HG03378 (cell line): Measurements from ENCODE around the gene C1orf210.

Experiments used
- ATAC-seq: cut with Tn5 transposase; IDR thresholded peaks from one replicate; pipeline ENCODE4 v1.9.1; 2021; ENCODE audit warnings: mild to moderate bottlenecking, moderate library complexity; ENCODE audit not compliant: unreplicated experiment

Gene C1orf210

GRCh38 chr1:43296207-43296606 is 10.8 kb upstream of the C1orf210 start:
- ATAC-seq: no peak

DNA sequence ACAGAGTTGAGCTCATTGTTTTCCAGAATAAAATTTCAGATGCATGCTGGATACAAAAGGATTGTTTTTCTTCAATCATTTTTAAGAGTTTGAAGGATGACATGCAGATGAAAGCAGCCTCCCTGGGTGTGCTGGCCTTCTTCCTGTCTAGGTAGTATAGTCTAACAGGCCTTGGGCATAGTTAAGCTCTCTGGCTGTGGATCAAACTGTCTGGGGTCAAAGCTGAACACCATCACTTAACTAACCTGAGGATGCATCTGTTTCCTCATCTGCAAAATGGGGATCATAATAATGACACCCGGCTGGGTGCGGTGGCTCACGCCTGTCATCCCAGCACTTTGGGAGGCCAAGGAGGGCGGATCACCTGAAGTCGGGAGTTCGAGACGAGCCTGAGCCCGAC is 9.4 kb upstream of the C1orf210 start:
- no peak for ATAC-seq

GRCh38 chr1:43293896-43294760 is 8.7 kb upstream of the C1orf210 start:
- ATAC-seq: no peak

GRCh38 chr1:43293176-43293575 is 7.8 kb upstream of the C1orf210 start:
- no peak for ATAC-seq

DNA sequence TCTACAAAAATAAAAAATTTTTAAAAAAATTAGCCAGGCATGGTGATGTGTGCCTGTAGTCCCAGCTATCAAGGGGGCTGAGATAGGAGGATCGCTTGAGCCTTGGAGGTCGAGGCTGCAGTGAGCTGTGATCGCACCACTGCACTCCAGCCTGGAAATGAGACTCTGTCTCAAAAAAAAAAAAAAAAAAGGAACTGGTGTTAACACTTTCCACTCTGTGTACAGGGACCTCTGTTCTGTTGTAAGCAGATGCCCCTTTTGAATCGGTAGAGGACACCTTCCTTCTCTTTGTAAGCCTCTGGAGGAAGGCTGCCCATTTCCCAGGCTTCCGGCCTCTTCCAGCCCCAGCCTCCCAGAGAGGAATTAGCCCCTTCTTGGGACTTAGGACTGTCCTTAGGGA is 7.3 kb upstream of the C1orf210 start:
- ATAC-seq: no peak

- ATAC-seq: no peak
Observed at GRCh38 chr1:43292216-43292615, 6.8 kb upstream of the C1orf210 start.

DNA sequence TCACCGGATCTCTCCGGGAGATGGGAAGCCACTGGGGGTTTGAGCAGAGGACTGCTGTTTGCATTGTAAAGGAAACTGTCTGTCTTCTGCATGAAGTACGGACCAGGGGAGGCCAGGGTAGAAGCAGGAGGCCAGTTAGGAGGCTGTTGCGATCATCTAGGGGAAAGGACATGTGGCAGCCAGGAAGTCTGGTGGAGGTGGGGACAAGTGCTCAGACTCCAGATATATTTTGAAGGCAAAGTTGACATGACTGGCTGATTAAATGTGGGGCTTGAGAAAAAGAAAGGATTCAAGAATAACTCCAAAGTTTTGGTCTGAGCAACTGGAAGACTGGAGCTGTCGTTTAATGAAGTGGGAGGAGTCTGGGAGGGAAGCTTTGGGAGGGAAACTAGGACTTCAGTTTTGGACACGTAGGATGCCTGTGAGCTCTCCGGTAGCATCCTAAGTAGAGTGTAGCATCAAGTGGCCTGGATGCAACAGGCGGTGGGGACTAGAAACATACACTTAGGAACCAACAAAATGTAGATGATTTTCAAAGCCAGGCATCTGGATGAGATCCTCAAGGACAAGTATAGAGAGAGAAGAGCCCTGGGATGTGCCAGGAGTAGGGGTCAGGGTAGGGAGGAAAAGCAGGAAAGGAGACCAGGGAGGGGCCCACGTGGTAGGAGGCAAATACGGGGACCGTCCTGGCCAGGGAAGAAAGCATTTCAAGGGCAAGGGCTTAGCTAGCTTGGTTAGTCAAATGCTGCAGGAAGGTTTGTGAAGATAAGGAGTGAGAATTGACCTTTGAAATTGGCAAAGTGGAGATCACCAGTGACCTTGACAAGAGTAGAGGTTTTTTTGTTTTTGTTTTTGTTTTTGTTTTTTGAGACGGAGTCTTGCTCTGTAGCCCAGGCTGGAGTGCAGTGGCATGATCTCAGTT is 3.7 kb upstream of the C1orf210 start:
- ATAC-seq: no peak

GRCh38 chr1:43288058-43288784 is 2.8 kb upstream of the C1orf210 start:
- ATAC-seq: no peak

GRCh38 chr1:43286533-43286932 is 1.2 kb upstream of the C1orf210 start:
- ATAC-seq: no peak

DNA sequence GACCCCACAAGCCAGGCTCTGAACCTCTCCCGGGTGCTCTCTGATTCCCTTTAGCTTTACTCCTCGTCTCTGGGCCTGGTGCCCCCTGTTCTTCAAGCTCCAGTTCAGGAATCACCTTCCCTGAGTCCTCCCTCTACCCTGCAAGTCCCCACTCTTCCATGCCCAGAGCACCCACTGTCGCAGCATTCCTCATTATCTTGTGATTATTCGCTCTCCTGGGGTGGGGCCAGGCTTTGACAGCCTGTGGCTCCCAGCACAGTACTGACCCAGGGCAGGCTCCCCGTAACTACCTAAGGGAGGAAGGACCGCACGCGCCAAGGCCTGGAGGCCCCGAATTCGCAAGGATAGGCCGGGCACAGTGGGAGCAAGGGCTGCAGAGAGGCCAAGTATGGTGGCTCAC is 734 bp upstream of the C1orf210 start:
- ATAC-seq: no peak

GRCh38 chr1:43284546-43285110 is 753 bp downstream of the C1orf210 start:
- no peak for ATAC-seq

DNA sequence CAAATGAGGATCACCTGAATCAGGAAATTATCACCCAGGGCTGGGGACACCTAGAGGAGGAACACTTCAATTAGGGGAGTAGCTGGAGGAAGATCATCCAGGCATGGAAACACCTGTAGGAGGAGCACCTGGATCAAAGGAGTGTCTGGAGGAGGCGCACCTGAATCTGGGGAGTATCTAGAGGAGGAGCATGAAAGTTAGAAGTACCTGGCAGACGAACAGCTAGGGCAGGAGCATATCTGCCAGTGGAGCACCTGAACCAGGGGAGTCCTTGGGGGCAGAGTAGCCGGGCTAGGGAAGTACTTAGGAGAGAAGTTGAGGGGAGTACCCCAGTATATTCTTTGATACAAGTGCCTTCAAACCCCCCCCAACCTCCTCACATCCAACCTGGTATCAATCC is 1.3 kb downstream of the C1orf210 start:
- no peak for ATAC-seq

- no peak for ATAC-seq
Observed at GRCh38 chr1:43282220-43283195, 2.9 kb downstream of the C1orf210 start.

DNA sequence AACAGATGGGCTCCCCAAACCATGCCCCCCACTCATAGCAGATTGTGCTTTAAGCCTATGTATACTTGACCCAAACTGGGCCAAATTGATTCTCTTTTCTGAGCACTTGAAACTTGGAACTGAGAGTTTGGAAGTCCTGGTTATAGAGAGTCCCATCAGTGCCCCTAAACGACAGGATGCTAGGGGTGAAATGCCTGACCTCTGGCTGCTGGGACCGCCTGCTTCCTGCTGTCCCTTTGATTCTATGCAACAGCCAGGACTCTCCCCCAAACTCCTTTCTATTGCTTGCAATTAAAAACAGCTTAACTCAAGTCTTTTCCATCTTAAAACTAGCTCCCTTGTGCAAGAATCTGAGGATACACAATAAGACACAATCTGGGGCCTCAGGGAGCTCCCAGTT is 4.7 kb downstream of the C1orf210 start:
- no peak for ATAC-seq

DNA sequence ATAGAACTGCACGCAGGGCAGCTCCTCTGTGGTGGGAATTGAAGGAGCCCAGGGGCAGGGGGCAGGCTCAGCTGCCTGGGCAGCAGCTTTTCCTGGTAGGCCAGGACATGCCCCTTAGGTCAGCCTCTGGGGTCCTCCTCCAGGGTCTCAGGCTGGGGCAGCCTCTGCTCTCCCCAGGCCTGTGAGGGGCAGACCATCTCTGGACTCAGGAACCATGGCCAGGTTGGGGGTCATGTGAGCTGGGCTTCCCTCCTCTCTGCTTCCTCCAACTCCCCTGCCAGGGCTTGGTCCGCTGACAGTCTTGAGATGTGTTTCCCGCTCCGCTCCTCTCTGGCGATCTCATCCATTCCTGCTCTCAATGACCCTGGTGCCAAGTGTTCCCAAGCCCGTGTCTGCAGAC is 5.7 kb downstream of the C1orf210 start:
- ATAC-seq: no peak

DNA sequence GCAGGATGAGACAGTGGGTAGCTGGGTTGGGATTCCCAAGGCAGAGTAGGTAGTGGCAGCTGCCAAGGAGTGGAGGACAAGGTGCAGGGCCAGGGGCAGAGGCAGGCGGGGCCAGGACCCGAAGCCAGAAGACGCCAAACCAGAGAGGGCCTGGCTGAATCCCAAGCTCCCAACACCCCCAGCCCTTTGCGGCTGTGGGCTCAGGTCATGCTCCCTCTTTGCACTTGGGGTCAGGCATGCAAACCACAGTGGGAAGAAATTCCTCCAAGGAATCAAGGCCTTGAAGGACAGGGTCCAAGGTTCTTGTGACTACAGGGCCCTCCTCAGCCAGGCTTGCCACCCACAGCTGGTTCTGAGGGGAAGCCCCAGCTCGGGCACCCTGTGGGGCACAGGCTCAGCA is 6.2 kb downstream of the C1orf210 start:
- ATAC-seq: no peak

DNA sequence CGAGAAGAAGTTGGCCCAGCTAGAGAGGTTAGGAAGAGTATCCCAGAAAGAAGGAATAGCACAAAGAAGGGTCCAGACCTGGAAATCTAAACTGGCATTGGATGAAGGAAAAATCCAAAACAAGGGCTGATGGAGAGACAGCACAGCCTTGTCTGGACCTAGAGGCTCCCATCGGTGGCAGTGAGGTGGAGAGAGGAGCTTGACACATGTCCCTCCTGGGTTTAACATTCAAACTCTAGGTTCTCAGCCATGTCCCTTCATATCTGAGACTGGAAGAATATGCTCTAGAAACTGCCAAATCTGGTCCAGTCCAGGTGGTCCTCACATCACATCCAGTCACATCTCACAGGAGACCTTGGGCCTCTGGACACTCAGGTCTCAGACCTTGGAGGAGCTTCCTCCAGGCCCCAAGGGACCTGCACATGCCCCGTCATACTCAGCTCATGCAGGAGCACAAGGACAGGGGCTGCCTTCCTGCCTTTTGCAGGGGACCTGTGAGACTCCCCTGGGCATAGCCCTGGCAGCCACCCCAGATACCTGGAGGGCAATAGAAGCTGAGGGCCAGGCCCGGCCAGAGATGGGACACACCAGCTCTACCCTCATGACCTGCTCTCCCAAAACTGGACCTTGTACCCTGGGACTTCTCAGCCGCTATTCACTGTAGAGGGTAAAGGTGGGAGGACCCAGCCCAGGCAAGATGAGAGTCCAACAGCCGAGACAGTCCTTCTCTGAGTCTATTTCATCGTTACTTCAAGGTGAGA is 8.1 kb downstream of the C1orf210 start:
- ATAC-seq: no peak

DNA sequence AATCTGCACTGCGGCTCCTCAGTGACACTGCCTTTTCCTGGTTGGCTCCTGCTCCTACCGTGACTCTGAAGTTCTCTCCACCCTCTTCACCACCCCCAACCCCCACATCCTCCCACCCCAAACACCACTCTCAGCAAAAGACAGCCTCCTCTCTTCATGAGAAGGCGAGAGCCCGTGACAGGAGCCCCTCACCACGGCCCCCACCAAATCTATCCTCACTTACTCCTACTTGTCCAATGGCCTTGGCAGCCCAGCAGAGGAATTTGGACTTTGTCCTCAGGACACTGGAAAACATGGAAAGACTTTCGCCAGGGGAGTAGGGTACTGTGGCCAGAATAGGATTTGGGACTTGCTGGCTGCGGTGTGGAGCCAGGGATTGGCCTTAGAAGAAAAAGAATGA is 8.7 kb downstream of the C1orf210 start:
- ATAC-seq: no peak
